ENCODE data around the gene TRAPPC12.

TRAPPC12 gene

GRCh38 chr2:3454802-3455201 is 75.3 kb downstream of the TRAPPC12 start:
- DNase-seq (ENCODE audit: low spot score), result no peak

GRCh38 chr2:3456125-3456524 is 76.6 kb downstream of the TRAPPC12 start:
- no peak for DNase-seq (ENCODE audit: low spot score)

GRCh38 chr2:3457524-3458395 is 78.3 kb downstream of the TRAPPC12 start:
- DNase-seq (ENCODE audit: low spot score), result no peak

GRCh38 chr2:3458396-3459184 is 79.1 kb downstream of the TRAPPC12 start:
- DNase-seq (ENCODE audit: low spot score), result no peak

GRCh38 chr2:3459185-3460015 is 79.9 kb downstream of the TRAPPC12 start:
- no peak for DNase-seq (ENCODE audit: low spot score)

GRCh38 chr2:3460156-3460555 is 80.7 kb downstream of the TRAPPC12 start:
- DNase-seq (ENCODE audit: low spot score), result no peak

- DNase-seq (ENCODE audit: low spot score), result no peak
These were observed 81.6 kb downstream of the TRAPPC12 start for GRCh38 chr2:3460831-3461800.

- peak; percentile 64 for DNase-seq (ENCODE audit: low spot score)
These were observed 82.5 kb downstream of the TRAPPC12 start for GRCh38 chr2:3461801-3462492.

- no peak for DNase-seq (ENCODE audit: low spot score)
These were observed 83.1 kb downstream of the TRAPPC12 start for GRCh38 chr2:3462493-3463104.

- DNase-seq (ENCODE audit: low spot score), result no peak
These were observed 83.8 kb downstream of the TRAPPC12 start for GRCh38 chr2:3463186-3463835.

GRCh38 chr2:3463944-3464343 is 84.5 kb downstream of the TRAPPC12 start:
- DNase-seq (ENCODE audit: low spot score), result no peak

GRCh38 chr2:3464401-3465005 is 85.0 kb downstream of the TRAPPC12 start:
- no peak for DNase-seq (ENCODE audit: low spot score)

GRCh38 chr2:3465328-3465727 is 85.8 kb downstream of the TRAPPC12 start:
- no peak for DNase-seq (ENCODE audit: low spot score)

GRCh38 chr2:3465844-3466481 is 86.5 kb downstream of the TRAPPC12 start:
- DNase-seq (ENCODE audit: low spot score), result peak; percentile 69

GRCh38 chr2:3466482-3466863 is 87.0 kb downstream of the TRAPPC12 start:
- DNase-seq (ENCODE audit: low spot score), result no peak

GRCh38 chr2:3466966-3467365 is 87.5 kb downstream of the TRAPPC12 start:
- DNase-seq (ENCODE audit: low spot score), result no peak

- no peak for DNase-seq (ENCODE audit: low spot score)
These were observed 88.2 kb downstream of the TRAPPC12 start for GRCh38 chr2:3467654-3468053.

- no peak for DNase-seq (ENCODE audit: low spot score)
These were observed 88.9 kb downstream of the TRAPPC12 start for GRCh38 chr2:3468296-3468988.
